Ovary (tissue), 3 donors: ENCODE measurements around the gene YOD1.

Experiments
- CTCF ChIP-seq, 3 donors: fragments of 450-650 bp in 2 of 3; fragments of 200-600 bp in 1 of 3; IDR thresholded peaks; one replicate each; pipeline versions ENCODE4 v1.5.1 to v1.8.0; 2016 to 2022; ENCODE audit warnings: antibody characterized with exemption in 3 of 3, mild to moderate bottlenecking in 1 of 3
- EP300 ChIP-seq: sonication (generic); formaldehyde crosslinking; IDR thresholded peaks from one replicate; pipeline ENCODE4 v1.6.1; 2017; ENCODE audit warnings: antibody characterized with exemption
- POLR2A ChIP-seq: fragments of 450-650 bp; IDR thresholded peaks from one replicate; pipeline ENCODE4 v1.6.1; 2017; ENCODE audit warnings: antibody characterized with exemption, mild to moderate bottlenecking, moderate library complexity
- donor health status: DM: no; HTN: no; CAD: no.

GRCh38 chr1:207031632-207032264, 19.3 kb downstream of the YOD1 start:
- TF ChIP-seq CTCF (IDR thresholded peaks at IDR 0.05) (no peak), POLR2A (no peak), EP300 (no peak)
